HEK293 (cell line): ENCODE results near the gene UGT2A1.

ENCODE experiments used
- MYNN ChIP-seq: fragments of 450-650 bp; formaldehyde crosslinking; IDR thresholded peaks from 2 replicates; pipeline ENCODE4 v1.5.1; 2016; ENCODE audit warnings: missing biosample characterization, missing genetic modification characterization, borderline replicate concordance
- TCF7L2 ChIP-seq: IDR thresholded peaks from 2 replicates; pipeline ENCODE4 v1.6.1; 2011; ENCODE audit warnings: low read depth, mild to moderate bottlenecking, inconsistent platforms, low read length, moderate library complexity, borderline replicate concordance
- ZNF24 ChIP-seq: fragments of 450-650 bp; formaldehyde crosslinking; IDR thresholded peaks from 2 replicates; pipeline ENCODE4 v1.5.1; 2016; ENCODE audit warnings: missing biosample characterization, missing genetic modification characterization
- ZNF362 ChIP-seq: fragments of 450-650 bp; formaldehyde crosslinking; IDR thresholded peaks from 2 replicates; pipeline ENCODE4 v1.5.1; 2016; ENCODE audit warnings: missing biosample characterization, missing genetic modification characterization

DNA sequence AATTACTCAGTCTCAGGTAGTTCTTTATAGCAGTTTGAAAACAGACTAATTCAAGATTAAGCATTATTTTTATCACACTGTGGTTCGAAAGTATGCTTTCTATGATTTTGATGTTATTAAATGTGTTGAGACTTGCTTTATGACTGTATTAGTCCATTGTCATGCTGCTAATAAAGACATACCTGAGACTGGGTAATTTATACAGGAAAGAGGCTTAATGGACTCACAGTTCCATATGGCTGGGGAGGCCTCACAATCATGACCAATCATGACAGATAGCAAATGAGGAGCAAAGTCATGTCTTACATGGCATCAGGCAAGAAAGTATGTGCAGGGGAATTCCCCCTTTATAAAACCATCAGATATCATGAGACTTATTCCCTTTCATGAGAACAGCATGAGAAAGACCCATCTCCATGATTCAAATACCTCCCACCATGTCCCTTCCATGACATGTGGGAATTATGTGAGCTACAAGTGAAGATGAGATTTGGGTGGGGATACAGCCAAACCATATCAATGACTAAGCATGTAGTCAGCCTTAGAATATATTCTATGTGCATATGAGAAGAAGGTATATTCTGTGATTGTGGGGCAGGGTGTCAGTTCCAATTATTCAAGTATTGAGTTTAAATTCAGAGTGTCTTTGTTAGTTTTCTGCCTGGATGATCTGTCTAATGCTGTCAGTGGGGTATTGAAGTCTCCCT lies 44.6 kb upstream of the UGT2A1 start:
- TF ChIP-seq ZNF24 (no peak), ZNF362 (tag by site-specific recombination) (no peak), MYNN (tag by site-specific recombination) (no peak), TCF7L2 (no peak)
